H9 (cell line): ENCODE measurements around the gene BICRAL. TPM values are rescaled to one million over a fixed set of nuclear protein-coding genes. Genes with fewer than 3 reads are reported as not detected.

Experiments
- DNase-seq: peaks from one replicate; pipeline ENCODE4 v3.0.0-alpha.2; 2017
- H2AFZ ChIP-seq: one replicate; pipeline ENCODE4 v1.6.1; 2013; ENCODE audit warnings: mild to moderate bottlenecking, low read length, control low read depth, moderate library complexity
- H2AK5ac ChIP-seq: 2 replicates; pipeline ENCODE4 v1.6.1; 2013; ENCODE audit warnings: low read length, control low read depth, mixed read lengths; ENCODE audit not compliant: insufficient read length
- H2BK120ac ChIP-seq: one replicate; pipeline ENCODE4 v1.6.1; 2013; ENCODE audit warnings: low read depth, mild to moderate bottlenecking, low read length, control low read depth, inconsistent platforms; ENCODE audit not compliant: poor library complexity, severe bottlenecking
- H2BK12ac ChIP-seq: 2 replicates; pipeline ENCODE4 v1.6.1; 2013; ENCODE audit warnings: low read length, control low read depth, mixed read lengths, low read depth; ENCODE audit not compliant: insufficient read length
- H2BK15ac ChIP-seq: 2 replicates; pipeline ENCODE4 v1.6.1; 2013; ENCODE audit warnings: low read depth, low read length, control low read depth
- H2BK20ac ChIP-seq: one replicate; pipeline ENCODE4 v1.6.1; 2013; ENCODE audit warnings: low read depth, mild to moderate bottlenecking, low read length, control low read depth, inconsistent platforms; ENCODE audit not compliant: poor library complexity, severe bottlenecking
- H2BK5ac ChIP-seq: 2 replicates; pipeline ENCODE4 v1.6.1; 2013; ENCODE audit warnings: low read length, control low read depth, mixed read lengths; ENCODE audit not compliant: insufficient read length
- H3K14ac ChIP-seq: 2 replicates; pipeline ENCODE4 v1.6.1; 2013; ENCODE audit warnings: low read length, control low read depth; ENCODE audit not compliant: insufficient read depth
- H3K18ac ChIP-seq: 2 replicates; pipeline ENCODE4 v1.6.1; 2013; ENCODE audit warnings: low read depth, mild to moderate bottlenecking, mixed read lengths, low read length, control low read depth; ENCODE audit not compliant: insufficient read length
- H3K23ac ChIP-seq: 2 replicates; pipeline ENCODE4 v1.6.1; 2013; ENCODE audit warnings: low read length, control low read depth, mixed read lengths, low read depth; ENCODE audit not compliant: insufficient read length
- H3K23me2 ChIP-seq: 2 replicates; pipeline ENCODE4 v1.6.1; 2013; ENCODE audit warnings: low read depth, mild to moderate bottlenecking, mixed read lengths, low read length, control low read depth; ENCODE audit not compliant: insufficient read length, poor library complexity, severe bottlenecking
- H3K27ac ChIP-seq: 2 replicates; pipeline ENCODE4 v1.5.1; 2013; ENCODE audit warnings: low read length, control low read depth, mixed read lengths, low read depth; ENCODE audit not compliant: insufficient read length
- H3K27me3 ChIP-seq: 2 replicates; pipeline ENCODE4 v1.6.1; 2013; ENCODE audit warnings: low read length, control low read depth, inconsistent platforms; ENCODE audit not compliant: insufficient read depth
- H3K4ac ChIP-seq: 2 replicates; pipeline ENCODE4 v1.6.1; 2013; ENCODE audit warnings: low read depth, mild to moderate bottlenecking, control low read depth, inconsistent platforms, low read length, moderate library complexity
- H3K4me1 ChIP-seq: 2 replicates; pipeline ENCODE4 v1.6.1; 2013; ENCODE audit warnings: low read length, control low read depth, inconsistent platforms; ENCODE audit not compliant: insufficient read depth
- H3K4me2 ChIP-seq: 2 replicates; pipeline ENCODE4 v1.6.1; 2013; ENCODE audit warnings: low read length, control low read depth, mixed read lengths; ENCODE audit not compliant: insufficient read length, insufficient read depth
- H3K56ac ChIP-seq: 2 replicates; pipeline ENCODE4 v1.6.1; 2013; ENCODE audit warnings: low read depth, mild to moderate bottlenecking, mixed read lengths, low read length, control low read depth; ENCODE audit not compliant: insufficient read length
- H3K79me1 ChIP-seq: 2 replicates; pipeline ENCODE4 v1.6.1; 2013; ENCODE audit warnings: low read depth, mild to moderate bottlenecking, moderate library complexity, low read length, control low read depth, inconsistent platforms; ENCODE audit not compliant: insufficient read depth, poor library complexity, severe bottlenecking
- H3K79me2 ChIP-seq: 2 replicates; pipeline ENCODE4 v1.6.1; 2013; ENCODE audit warnings: low read length, control low read depth, inconsistent platforms; ENCODE audit not compliant: insufficient read depth
- H3K9ac ChIP-seq: 2 replicates; pipeline ENCODE4 v1.6.1; 2013; ENCODE audit warnings: low read length, control low read depth, mixed read lengths; ENCODE audit not compliant: insufficient read length; ENCODE audit errors: extremely low read depth
- H3K9me3 ChIP-seq: one replicate; pipeline ENCODE4 v1.6.1; 2013; ENCODE audit warnings: low read depth, low read length, inconsistent platforms; ENCODE audit not compliant: control insufficient read depth
- H3T11ph ChIP-seq: one replicate; pipeline ENCODE4 v1.6.1; 2013; ENCODE audit warnings: mild to moderate bottlenecking, low read length, control low read depth, inconsistent platforms
- H4K20me1 ChIP-seq: one replicate; pipeline ENCODE4 v1.6.1; 2013; ENCODE audit not compliant: control insufficient read depth, insufficient read length, insufficient read depth
- H4K5ac ChIP-seq: 2 replicates; pipeline ENCODE4 v1.6.1; 2013; ENCODE audit warnings: low read depth, mild to moderate bottlenecking, mixed read lengths, low read length, control low read depth; ENCODE audit not compliant: insufficient read length
- H4K8ac ChIP-seq: replicated peaks from 2 replicates; pipeline ENCODE4 v1.6.1; 2013; ENCODE audit warnings: low read length, control low read depth, mixed read lengths, low read depth; ENCODE audit not compliant: insufficient read length
- H4K91ac ChIP-seq: 2 replicates; pipeline ENCODE4 v1.6.1; 2013; ENCODE audit warnings: low read depth, mild to moderate bottlenecking, moderate library complexity, mixed read lengths, low read length, control low read depth; ENCODE audit not compliant: insufficient read length
- H3K27ac Mint-ChIP-seq, 3 experiments: 2 replicates in 2 of 3; 3 replicates in 1 of 3; pipeline ENCODE4 v1.8.0; 2020 to 2021; ENCODE audit warnings: mixed read lengths in 3 of 3, mild to moderate bottlenecking in 1 of 3, moderate library complexity in 1 of 3
- H3K27me3 Mint-ChIP-seq: 2 replicates; pipeline ENCODE4 v1.8.0; 2021; ENCODE audit warnings: low read depth, mild to moderate bottlenecking, moderate library complexity, mixed read lengths
- H3K36me3 Mint-ChIP-seq, 3 experiments: 2 replicates in 2 of 3; 3 replicates in 1 of 3; pipeline ENCODE4 v1.8.0; 2020 to 2021; ENCODE audit warnings: low read depth in 3 of 3, mixed read lengths in 3 of 3; ENCODE audit not compliant: insufficient read depth in 1 of 3
- H3K4me1 Mint-ChIP-seq, 2 experiments: 2 replicates each; pipeline ENCODE4 v1.8.0; 2020; ENCODE audit warnings: mixed read lengths in 2 of 2
- H3K4me3 Mint-ChIP-seq, 2 experiments: 2 replicates in 1 of 2; 3 replicates in 1 of 2; pipeline ENCODE4 v1.8.0; 2020 to 2021; ENCODE audit warnings: mild to moderate bottlenecking in 2 of 2, mixed read lengths in 2 of 2, moderate library complexity in 1 of 2
- H3K9me3 Mint-ChIP-seq, 2 experiments: 2 replicates in 1 of 2; 3 replicates in 1 of 2; pipeline ENCODE4 v1.8.0; 2020; ENCODE audit warnings: mild to moderate bottlenecking in 2 of 2, mixed read lengths in 2 of 2, moderate library complexity in 1 of 2
- CTCF ChIP-seq: fragments of 200-600 bp; sonication (generic); conservative IDR thresholded peaks from 3 replicates; pipeline ENCODE4 v1.8.0; 2021; ENCODE audit warnings: antibody characterized with exemption, mild to moderate bottlenecking
- WGBS: extraction: QIAGEN DNeasy Blood & Tissue Kit; methylation state at CpG from one replicate; pipeline ENCODE4 v1.1.7; 2013; ENCODE audit warnings: missing lambda C conversion rate, low lambda C conversion rate, mixed read lengths; ENCODE audit not compliant: insufficient read length; ENCODE audit errors: extremely low coverage; 5-methylcytosine and 5-hydroxymethylcytosine counted together
- total RNA-seq: library from RNA; stranded (reverse); gene quantifications from 2 replicates; pipeline ENCODE4 v1.2.1, GENCODE V29; 2021

Gene BICRAL
- total RNA-seq, 1 experiment from 2014 or later: 9.8 TPM

GRCh38 chr6:42764911-42765648 is 16.8 kb upstream of the BICRAL start:
- H3K79me1 ChIP-seq: no peaks in the 10 kb centered on the region
- no peak for TF ChIP-seq CTCF
- H2BK12ac ChIP-seq: no peak overlapping the region
- H3K4me3 Mint-ChIP-seq: no peak overlapping the region
- H3K79me2 ChIP-seq: no peaks in the 10 kb centered on the region
- H3K9ac ChIP-seq: no peak overlapping the region
- H4K5ac ChIP-seq: no peak overlapping the region
- H3T11ph ChIP-seq: no peak overlapping the region
- peaks cover 0 to 9% (median 2%) of the 10 kb centered on the region in 3 experiments; a peak in 3 of 7 replicates for H3K36me3 Mint-ChIP-seq
- no peak overlapping the region for H3K23ac ChIP-seq
- no peak overlapping the region for H3K27ac ChIP-seq
- no peaks in the 10 kb centered on the region for H4K20me1 ChIP-seq
- H4K8ac ChIP-seq: no peak overlapping the region
- DNase-seq: no peak
- H2BK20ac ChIP-seq: no peak overlapping the region
- H3K27ac Mint-ChIP-seq: no peak overlapping the region
- H3K23me2 ChIP-seq: no peaks in the 10 kb centered on the region
- no peaks in the 10 kb centered on the region for H3K27me3 ChIP-seq
- no peak overlapping the region for H3K4ac ChIP-seq
- H2AK5ac ChIP-seq: no peak overlapping the region
- no peak overlapping the region for H4K91ac ChIP-seq
- no peaks in the 10 kb centered on the region for H3K9me3 Mint-ChIP-seq
- H3K56ac ChIP-seq: no peak overlapping the region
- no peak overlapping the region for H2BK5ac ChIP-seq
- no peak overlapping the region for H2BK120ac ChIP-seq
- peaks cover 4% of the 10 kb centered on the region; the same call in 1 of the 2 replicates for H3K4me1 ChIP-seq
- H3K27me3 Mint-ChIP-seq: no peaks in the 10 kb centered on the region
- no peak overlapping the region for H3K14ac ChIP-seq
- H2BK15ac ChIP-seq: no peak overlapping the region
- no peaks in the 10 kb centered on the region for H3K9me3 ChIP-seq
- no peak overlapping the region for H3K18ac ChIP-seq
- H2AFZ ChIP-seq: no peak overlapping the region
- H3K4me1 Mint-ChIP-seq: peaks cover 12% of the 10 kb centered on the region in 2 experiments
- WGBS: no CpG with 5 or more reads among the region's 9 CpGs
- H3K4me2 ChIP-seq: no peak overlapping the region
